ENCODE data around the gene MBOAT1. TPM values are rescaled to one million over a fixed set of nuclear protein-coding genes. Genes with fewer than 3 reads are reported as not detected.
"Not testable (repeated sequence)": the region's sequence is repeated elsewhere in the genome, so short reads cannot be mapped to it uniquely, and the experiment has no call there.

MBOAT1 gene
- total RNA-seq, 2 experiments from 2014 or later, result not detected

DNA sequence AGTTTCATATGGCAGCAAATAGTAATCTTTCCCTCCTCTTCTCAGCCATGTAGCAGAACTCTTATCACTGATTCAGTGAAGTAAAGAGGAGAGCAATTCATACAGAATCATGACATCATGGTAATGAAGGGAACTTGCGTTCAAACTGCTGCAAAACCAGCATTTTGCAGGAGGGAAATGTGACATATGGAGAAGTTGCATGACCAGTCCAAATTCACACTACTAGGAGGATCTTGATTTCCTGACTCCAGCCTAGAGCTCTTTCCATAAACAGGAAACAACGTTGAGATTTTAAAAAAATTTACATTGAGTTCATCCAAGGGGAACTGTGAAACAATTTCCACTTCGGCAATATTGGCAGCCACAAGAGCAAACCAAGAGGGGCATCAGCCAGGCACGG, 63.8 kb downstream of the MBOAT1 start:
- no peaks in the 10 kb centered on the region for H3K9me3 ChIP-seq (ENCODE audit: low read length)
- H3K36me3 ChIP-seq (ENCODE audit: insufficient read depth, low read length), result no peaks in the 10 kb centered on the region
- TF ChIP-seq EZH2phosphoT487 (IDR thresholded peaks at IDR 0.05; ENCODE audit: borderline replicate concordance, low read depth, low read length), result no peak
- no peak for TF ChIP-seq CTCF (conservative IDR thresholded peaks at IDR 0.05; ENCODE audit: low read length)
- intact Hi-C loops (cut with micrococcal nuclease; ENCODE audit: unreplicated experiment), result no loop called here
- H3K4me2 ChIP-seq (ENCODE audit: low read length), result no peak overlapping the region
- CTCF ChIA-PET (ENCODE audit: unreplicated experiment), result no interaction called here
- H3K4me3 ChIP-seq (ENCODE audit: low read depth, low read length, poor library complexity, severe bottlenecking), result no peak overlapping the region
- no peak for DNase-seq (ENCODE audit: low spot score)
- no TSS peak for BruUV-seq (replicated peaks)
- no peaks in the 10 kb centered on the region for H3K9me2 ChIP-seq (ENCODE audit: insufficient read depth, low read length)
- H2AFZ ChIP-seq (ENCODE audit: low read length), result no peak overlapping the region
- no peaks in the 10 kb centered on the region for H3K79me2 ChIP-seq (ENCODE audit: insufficient read depth, low read depth, low read length)
- POLR2A ChIA-PET, result no interaction called here
- H3K27ac ChIP-seq (ENCODE audit: low read depth, low read length, poor library complexity, severe bottlenecking), result no peak overlapping the region
- H3K4me1 ChIP-seq (ENCODE audit: insufficient read depth, low read length, poor library complexity, severe bottlenecking), result no peaks in the 10 kb centered on the region
- H4K20me1 ChIP-seq (ENCODE audit: insufficient read depth, low read length), result no peaks in the 10 kb centered on the region

- H3K27ac ChIP-seq (ENCODE audit: low read depth, low read length, poor library complexity, severe bottlenecking), result no peak overlapping the region
- H3K9me2 ChIP-seq (ENCODE audit: insufficient read depth, low read length), result no peaks in the 10 kb centered on the region
- H3K4me3 ChIP-seq (ENCODE audit: low read depth, low read length, poor library complexity, severe bottlenecking), result no peak overlapping the region
- BruUV-seq (replicated peaks), result no TSS peak
- POLR2A ChIA-PET, result no interaction called here
- DNase-seq (ENCODE audit: low spot score), result no peak
- H2AFZ ChIP-seq (ENCODE audit: low read length), result no peak overlapping the region
- H3K79me2 ChIP-seq (ENCODE audit: insufficient read depth, low read depth, low read length), result no peaks in the 10 kb centered on the region
- CTCF ChIA-PET (ENCODE audit: unreplicated experiment), result no interaction called here
- H3K4me2 ChIP-seq (ENCODE audit: low read length), result no peak overlapping the region
- no peaks in the 10 kb centered on the region for H3K36me3 ChIP-seq (ENCODE audit: insufficient read depth, low read length)
- no peak for TF ChIP-seq EZH2phosphoT487 (IDR thresholded peaks at IDR 0.05; ENCODE audit: borderline replicate concordance, low read depth, low read length)
- no peak for TF ChIP-seq CTCF (conservative IDR thresholded peaks at IDR 0.05; ENCODE audit: low read length)
- no peaks in the 10 kb centered on the region for H3K4me1 ChIP-seq (ENCODE audit: insufficient read depth, low read length, poor library complexity, severe bottlenecking)
- H3K9me3 ChIP-seq (ENCODE audit: low read length), result no peaks in the 10 kb centered on the region
- intact Hi-C loops (cut with micrococcal nuclease; ENCODE audit: unreplicated experiment), result no loop called here
- H4K20me1 ChIP-seq (ENCODE audit: insufficient read depth, low read length), result no peaks in the 10 kb centered on the region
Measured at GRCh38 chr6:20147469-20147868, 64.8 kb downstream of the MBOAT1 start.

GRCh38 chr6:20146831-20147230, 65.4 kb downstream of the MBOAT1 start:
- H3K79me2 ChIP-seq (ENCODE audit: insufficient read depth, low read depth, low read length); intact Hi-C loops (cut with micrococcal nuclease; ENCODE audit: unreplicated experiment); CTCF ChIA-PET (ENCODE audit: unreplicated experiment): not testable (repeated sequence)

More at GRCh38 chr6:20146831-20147230, 65.4 kb downstream of the MBOAT1 start:
- H3K36me3 ChIP-seq (ENCODE audit: insufficient read depth, low read length); H3K9me2 ChIP-seq (ENCODE audit: insufficient read depth, low read length); BruUV-seq (replicated peaks); H3K4me1 ChIP-seq (ENCODE audit: insufficient read depth, low read length, poor library complexity, severe bottlenecking); H3K4me3 ChIP-seq (ENCODE audit: low read depth, low read length, poor library complexity, severe bottlenecking); DNase-seq (ENCODE audit: low spot score); H4K20me1 ChIP-seq (ENCODE audit: insufficient read depth, low read length); H3K27ac ChIP-seq (ENCODE audit: low read depth, low read length, poor library complexity, severe bottlenecking); H3K4me2 ChIP-seq (ENCODE audit: low read length); H2AFZ ChIP-seq (ENCODE audit: low read length); H3K9me3 ChIP-seq (ENCODE audit: low read length): not testable (repeated sequence)
- POLR2A ChIA-PET, result interaction anchor here (0.6 kb wide), 1 partner anchor 219 kb away, joined by 4 read pairs; no protein-coding TSS in a partner anchor
